Activated CD4-positive, alpha-beta T cell treated with anti-CD3 and anti-CD28 coated beads for 24 hours (primary cell): ENCODE measurements around the gene EBNA1BP2.
A peak's percentile ranks its signal among the peaks of the same experiment; 100 is the strongest.
"Not testable (repeated sequence)": the region's sequence is repeated elsewhere in the genome, so short reads cannot be mapped to it uniquely, and the experiment has no call there.

Experiments used
- DNase-seq, 2 donors: peaks; one replicate each; pipeline ENCODE4 v3.0.0-alpha.2; 2020; ENCODE audit warnings: low read depth in 2 of 2

The EBNA1BP2 gene

DNA sequence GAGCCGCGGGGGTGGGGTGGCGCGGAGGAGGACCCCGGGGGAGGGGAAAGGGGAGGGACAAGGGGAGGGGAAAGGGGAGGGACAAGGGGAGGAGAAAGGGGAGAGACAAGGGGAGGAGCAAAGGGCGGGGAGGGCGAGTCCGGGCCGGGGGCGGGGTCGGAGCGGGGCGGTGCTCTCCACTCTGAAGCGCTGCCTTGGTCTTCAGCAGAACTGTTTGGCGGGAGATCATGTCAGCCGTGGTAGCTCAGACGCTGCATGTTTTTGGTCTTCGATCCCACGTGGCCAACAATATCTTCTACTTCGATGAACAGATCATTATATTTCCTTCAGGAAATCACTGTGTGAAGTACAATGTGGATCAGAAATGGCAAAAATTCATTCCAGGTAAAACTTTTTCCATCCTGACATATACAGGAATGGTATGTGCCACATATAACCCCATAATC lies 460 bp upstream of the EBNA1BP2 start:
- DNase-seq: peak; percentile 80 to 83

- no peak for DNase-seq
Observed at GRCh38 chr1:43171312-43171875, 696 bp downstream of the EBNA1BP2 start.

DNA sequence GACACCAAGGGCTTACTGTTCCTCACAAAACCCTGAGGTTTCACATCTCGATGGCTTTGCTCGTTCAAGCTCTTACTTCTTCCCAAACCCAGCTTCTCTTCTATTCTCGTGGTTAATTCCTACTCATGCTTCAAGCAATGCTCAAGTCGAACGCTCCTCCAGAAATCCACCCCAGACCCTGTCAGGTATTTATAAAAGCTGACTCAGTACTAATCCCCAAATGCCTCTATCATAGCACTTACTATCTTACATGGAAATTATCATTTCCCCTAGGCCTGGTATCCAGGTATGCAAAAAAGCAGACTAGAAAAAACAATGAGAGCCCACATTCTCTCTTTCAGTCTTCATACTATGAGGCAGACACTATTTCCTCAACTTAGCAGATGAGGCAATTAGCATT lies 6.3 kb downstream of the EBNA1BP2 start:
- no peak for DNase-seq

DNA sequence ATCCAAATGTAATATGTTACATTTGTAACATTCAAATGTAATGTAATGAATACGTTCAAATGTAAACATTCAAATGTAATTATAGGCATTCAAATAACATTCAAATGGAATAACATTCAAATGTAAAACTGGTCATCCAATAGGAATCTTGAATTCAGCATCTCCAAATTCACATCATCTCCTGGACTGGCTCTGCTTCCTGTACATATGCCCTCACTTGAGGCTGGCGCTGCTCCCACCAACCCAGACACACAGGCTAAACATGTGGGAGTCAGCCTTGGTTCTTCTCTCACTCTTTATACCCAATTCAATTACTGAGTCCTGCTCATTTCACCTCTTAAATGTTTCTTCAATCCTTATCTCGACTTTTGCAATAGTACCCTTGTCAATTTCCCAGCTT lies 6.9 kb downstream of the EBNA1BP2 start:
- DNase-seq: no peak

DNA sequence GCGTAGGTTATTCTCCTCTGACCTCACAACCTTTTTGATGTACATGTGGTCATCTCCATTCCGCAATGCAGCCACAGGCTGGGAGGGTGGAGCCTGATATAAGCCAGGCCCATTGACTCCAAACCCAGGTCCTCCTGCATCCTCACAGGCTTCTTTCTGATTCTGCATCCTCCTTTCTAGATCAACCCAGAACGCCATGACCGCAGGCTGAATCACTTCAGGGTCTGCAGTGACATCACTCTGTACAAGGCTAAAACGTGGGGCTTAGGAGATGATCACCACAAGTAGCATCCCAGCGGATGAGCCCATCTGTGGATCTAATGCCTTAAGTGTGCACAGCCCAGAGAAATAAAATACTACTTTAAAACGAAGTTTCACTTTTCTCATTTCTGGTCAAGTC lies 16.1 kb downstream of the EBNA1BP2 start:
- DNase-seq: no peak

GRCh38 chr1:43153443-43153842 lies 18.6 kb downstream of the EBNA1BP2 start:
- no peak for DNase-seq

DNA sequence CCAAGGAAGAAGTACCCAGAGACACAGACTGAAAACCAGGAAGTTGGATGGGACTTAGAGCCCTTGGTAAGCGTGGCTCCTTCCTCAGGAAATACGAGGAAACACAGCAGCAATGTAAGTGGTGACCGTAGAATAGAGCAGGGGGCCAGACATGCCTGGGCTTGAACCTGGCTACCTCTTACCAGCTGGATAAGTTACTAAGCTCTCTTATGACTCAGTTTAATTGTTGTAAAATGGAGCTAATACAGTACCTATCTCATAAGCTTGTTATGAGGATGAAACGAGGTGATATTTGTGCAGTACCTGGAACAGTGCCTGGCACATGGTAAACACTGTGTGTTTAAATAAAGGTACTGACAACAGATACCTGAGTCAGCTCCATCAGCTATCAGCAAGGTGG lies 19.2 kb downstream of the EBNA1BP2 start:
- no peak for DNase-seq

DNA sequence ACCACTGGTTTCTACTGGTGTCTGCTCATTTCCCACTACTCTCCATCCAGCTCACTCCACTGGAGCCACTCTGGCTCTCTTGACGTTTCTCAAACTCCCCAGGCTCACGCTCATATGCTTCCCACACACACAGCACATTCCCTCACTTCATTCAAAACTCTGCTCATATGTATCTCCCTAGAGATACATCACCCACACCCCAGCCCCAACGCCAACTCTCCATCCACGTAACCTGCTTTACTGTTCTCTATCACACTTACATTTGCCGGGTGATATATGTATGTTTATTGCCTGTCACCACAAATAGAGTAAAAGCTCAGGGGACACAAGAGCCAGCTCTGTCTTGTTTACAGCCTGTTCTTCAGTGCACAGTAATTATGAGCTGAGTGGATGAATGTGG lies 22.2 kb downstream of the EBNA1BP2 start:
- no peak for DNase-seq

DNA sequence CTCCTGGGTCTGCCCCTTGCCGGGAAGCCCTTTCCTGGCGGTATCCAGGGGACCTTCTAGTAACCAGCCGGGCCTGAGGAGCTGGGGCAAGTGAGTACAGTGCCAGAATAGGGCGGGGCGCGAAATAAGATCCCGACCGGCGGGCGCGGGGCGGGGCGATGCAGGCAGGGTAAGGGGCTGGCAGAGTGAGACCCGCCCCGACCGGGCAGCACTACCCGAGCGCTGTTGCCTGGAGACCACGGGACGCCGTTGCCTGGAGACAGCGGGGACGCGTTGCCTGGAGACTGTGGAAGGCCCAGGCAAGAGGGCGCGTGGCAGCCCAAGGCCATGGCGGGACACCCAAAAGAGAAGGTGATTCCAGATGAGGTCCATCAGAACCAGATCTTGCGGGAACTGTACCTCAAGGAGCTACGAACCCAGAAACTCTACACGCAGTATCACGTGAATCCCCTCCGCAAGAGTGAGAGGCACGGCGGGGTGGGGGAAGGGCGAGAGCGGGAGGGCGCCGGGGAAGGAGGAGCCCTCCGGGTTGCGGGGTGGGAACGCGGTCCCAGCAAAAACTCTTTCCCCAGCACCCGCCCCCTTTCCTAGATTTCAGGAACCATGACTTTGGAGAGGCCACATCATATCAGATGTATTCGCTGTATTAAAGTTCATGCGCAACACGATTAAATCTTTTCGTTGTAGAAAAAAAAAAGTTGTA lies 24.3 kb downstream of the EBNA1BP2 start:
- DNase-seq: peak in 1 of 2 donors; percentile 26

DNA sequence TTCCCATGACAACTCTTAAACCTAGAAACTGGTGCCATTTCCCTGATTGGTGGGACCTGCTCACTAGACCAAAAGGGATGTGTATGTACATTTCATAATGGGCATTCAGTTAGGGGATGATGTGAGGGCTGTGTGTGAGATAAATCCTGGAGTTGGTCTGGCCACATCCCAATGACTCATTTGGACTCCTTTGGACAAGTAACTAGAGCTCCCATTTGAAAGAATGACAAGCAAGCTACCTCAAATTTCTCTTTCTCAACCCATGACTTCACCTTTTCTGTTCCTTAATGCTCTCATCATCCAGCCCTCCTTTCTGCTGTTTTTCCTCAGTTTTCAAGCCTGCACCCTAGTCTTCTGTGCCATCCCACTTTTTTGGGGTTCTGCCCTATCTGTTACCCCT lies 27.9 kb downstream of the EBNA1BP2 start:
- no peak for DNase-seq

DNA sequence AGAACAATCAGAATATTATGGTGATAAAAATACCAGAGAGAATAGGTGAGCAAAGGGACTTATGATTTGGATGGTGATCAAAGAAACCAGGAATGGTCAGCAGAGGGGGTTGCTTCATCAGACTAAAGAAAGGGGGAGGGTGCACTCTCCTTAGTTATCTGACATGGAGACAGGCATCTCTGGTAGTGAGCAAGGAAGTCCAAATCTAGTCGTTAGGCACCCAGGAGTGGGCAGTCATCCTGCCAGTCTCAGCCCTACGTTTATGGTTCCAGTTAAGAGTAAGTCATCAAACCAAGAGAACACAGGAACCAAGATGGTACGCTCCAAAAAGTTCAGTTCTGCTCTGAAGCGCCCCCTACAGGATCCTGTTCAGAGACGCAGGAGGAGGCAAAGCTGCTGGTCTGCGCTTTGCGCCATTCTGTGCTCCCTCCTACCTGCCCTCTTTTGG lies 28.6 kb downstream of the EBNA1BP2 start:
- no peak for DNase-seq

GRCh38 chr1:43140583-43140982 lies 31.5 kb downstream of the EBNA1BP2 start:
- DNase-seq: no peak

DNA sequence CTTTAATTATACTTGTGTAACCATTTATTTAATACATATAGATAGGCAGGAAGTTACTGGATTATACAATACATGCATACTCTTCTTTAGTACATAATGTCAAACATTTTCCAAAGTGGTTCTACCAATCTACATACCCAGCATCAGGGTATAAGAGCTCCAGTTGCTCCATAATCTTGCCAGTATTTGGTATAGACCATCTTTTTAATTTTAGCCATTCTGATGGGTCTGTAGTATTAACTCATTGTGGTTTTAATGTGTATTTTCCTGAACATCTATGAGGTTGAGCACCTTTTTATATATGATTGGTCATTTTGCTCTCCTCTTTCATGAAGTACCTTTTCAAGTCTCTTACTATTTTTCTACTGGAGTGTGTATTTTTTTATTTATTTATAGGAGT lies 32.1 kb downstream of the EBNA1BP2 start:
- no peak for DNase-seq

GRCh38 chr1:43139295-43139694 lies 32.8 kb downstream of the EBNA1BP2 start:
- DNase-seq: not testable (repeated sequence)

GRCh38 chr1:43137445-43138052 lies 34.5 kb downstream of the EBNA1BP2 start:
- no peak for DNase-seq

- no peak for DNase-seq
Observed at GRCh38 chr1:43135857-43136781, 36.0 kb downstream of the EBNA1BP2 start.

- no peak for DNase-seq
Observed at GRCh38 chr1:43134640-43135039, 37.5 kb downstream of the EBNA1BP2 start.

DNA sequence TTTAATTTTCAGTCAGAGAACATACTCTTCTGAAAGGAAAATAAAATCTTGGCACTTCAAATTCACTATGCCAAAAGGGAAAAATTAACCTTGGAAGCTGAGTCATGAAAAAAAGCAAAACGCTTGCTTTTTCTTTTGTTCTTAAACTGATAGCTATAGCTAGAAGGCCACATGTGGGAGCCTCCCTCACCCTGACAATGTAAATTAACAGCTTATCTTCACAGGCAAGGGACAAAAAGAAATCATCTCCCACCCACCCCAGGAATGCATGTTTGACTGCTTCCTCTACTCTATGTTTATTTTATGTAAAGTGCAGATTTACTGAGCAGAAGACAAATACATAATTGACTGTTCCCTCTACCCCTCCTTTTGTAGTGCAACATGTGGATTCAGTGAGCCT lies 38.0 kb downstream of the EBNA1BP2 start:
- no peak for DNase-seq

DNA sequence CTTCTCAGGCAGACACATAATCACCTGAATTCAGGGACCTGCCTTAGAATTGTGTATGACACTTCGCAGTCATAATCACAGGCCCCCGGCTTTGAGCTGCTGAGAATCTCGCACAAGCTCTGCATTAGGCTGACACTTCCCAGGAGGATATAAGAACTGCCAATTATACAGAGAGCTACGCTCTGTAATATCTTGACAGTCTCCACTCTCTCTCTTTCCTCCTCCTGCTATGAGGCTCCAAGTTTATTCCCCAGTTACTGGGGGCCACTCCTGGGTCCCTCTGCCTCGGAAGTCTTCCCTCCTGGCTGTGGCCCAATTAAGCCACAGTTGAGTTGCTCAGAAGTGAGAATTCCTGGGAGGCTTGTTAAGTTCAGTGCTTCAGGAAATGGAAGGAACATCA lies 42.7 kb downstream of the EBNA1BP2 start:
- no peak for DNase-seq

DNA sequence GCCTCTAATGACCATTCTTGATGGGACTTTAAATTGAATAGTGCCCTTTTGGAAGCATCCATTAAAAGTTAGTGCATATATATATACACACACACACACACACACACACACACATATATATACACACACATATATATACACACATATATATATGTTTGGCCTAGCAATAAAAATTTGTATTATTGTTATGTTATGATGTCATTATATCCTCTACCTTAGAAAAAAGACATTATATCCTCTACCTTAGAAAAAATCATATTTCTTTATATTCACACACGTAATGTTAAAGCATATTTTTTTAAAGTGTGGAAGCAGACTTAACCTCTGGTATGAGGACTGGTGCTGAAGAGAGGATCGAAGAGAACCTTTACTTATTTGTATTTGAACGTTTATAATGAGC lies 43.3 kb downstream of the EBNA1BP2 start:
- no peak for DNase-seq

- DNase-seq: no peak
Observed at GRCh38 chr1:43123031-43123430, 49.1 kb downstream of the EBNA1BP2 start.

DNA sequence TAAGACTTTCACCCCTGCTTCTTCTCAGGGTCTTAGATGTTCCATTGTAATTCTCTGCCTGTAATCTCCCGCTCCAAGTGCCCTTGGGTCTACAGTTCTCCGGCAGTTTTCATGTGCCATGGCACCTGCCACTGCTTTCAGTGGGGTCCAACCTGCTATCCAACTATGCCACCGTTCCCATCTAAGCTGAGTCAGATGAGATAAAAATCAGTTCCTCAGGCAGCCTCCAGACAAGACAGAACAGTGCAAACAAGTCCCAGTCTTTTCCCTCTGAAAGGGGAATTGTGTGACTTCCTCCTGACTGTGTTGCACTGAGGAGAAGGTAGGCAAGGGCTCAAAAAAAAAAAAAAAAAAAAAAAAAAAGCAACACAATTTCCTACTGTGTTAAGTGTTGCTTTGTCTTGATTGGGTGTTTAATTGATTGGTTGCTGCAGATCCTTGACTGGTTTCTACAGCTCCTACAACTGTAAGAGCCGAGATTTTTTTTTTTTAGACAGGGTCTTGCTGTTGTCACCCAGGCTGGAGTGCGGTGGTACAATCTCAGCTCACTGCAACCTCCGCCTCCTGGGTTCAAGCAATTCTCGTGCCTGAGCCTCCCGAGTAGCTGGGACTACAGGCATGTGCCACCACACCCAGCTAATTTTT lies 50.7 kb downstream of the EBNA1BP2 start:
- DNase-seq: no peak
